DOHH2 (cell line): ENCODE data around the gene EIF3F.

ENCODE experiments used
- EZH2phosphoT487 ChIP-seq: fragments of 200-600 bp; sonication (generic); IDR thresholded peaks from 2 replicates; pipeline ENCODE4 v1.6.1; 2017; ENCODE audit warnings: borderline replicate concordance, mild to moderate bottlenecking, antibody characterized with exemption, low read length, moderate library complexity, mixed read lengths
- TF ChIP-seq, protein P1 (sequence below): fragments of 200-600 bp; sonication (generic); IDR thresholded peaks from one replicate; pipeline ENCODE4 v1.5.1; 2014; ENCODE audit warnings: antibody characterized with exemption, mild to moderate bottlenecking, low read depth, low read length; ENCODE audit not compliant: poor library complexity, severe bottlenecking

DNA sequence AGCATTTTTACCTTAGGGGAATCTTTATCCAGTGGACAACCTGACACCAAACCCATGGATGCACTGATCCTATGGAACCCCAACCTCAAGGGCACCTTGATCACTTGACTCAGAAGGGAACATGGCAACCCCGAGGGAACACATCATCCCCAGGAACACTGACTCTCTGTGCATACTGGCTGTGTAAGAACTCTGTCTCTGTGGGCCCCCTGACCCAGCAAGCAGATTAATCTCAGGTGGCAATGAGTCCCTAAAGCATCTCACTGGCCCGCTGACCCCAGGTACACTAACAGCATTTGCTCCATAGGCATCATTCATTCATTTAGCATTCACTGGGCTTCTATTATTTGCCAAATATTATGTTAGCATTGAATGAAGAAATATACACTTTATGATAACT lies 16.9 kb downstream of the EIF3F start:
- TF ChIP-seq, protein P1, sequence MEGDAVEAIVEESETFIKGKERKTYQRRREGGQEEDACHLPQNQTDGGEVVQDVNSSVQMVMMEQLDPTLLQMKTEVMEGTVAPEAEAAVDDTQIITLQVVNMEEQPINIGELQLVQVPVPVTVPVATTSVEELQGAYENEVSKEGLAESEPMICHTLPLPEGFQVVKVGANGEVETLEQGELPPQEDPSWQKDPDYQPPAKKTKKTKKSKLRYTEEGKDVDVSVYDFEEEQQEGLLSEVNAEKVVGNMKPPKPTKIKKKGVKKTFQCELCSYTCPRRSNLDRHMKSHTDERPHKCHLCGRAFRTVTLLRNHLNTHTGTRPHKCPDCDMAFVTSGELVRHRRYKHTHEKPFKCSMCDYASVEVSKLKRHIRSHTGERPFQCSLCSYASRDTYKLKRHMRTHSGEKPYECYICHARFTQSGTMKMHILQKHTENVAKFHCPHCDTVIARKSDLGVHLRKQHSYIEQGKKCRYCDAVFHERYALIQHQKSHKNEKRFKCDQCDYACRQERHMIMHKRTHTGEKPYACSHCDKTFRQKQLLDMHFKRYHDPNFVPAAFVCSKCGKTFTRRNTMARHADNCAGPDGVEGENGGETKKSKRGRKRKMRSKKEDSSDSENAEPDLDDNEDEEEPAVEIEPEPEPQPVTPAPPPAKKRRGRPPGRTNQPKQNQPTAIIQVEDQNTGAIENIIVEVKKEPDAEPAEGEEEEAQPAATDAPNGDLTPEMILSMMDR, result no peak
- TF ChIP-seq EZH2phosphoT487, result no peak
